ENCODE measurements around the gene TUG1. TPM values are rescaled to one million over a fixed set of nuclear protein-coding genes. Genes with fewer than 3 reads are reported as not detected.

The TUG1 gene
- polyA plus RNA-seq, 3 donors: 9.9 to 81.3 (median 13.9) TPM

GRCh38 chr22:30994960-30995359 is 25.9 kb downstream of the TUG1 start:
- Mint-ChIP-seq H3K36me3 (peaks cover 0 to 1% of the 10 kb centered on the region in 2 donors), H3K27me3 (ENCODE audit: low read depth in 3 of 3) (no peaks in the 10 kb centered on the region), H3K9me3 (peaks cover 0 to 8% (median 5%) of the 10 kb centered on the region in 7 donors), H3K4me1 (peaks cover 42% of the 10 kb centered on the region), H3K4me3 (no peak overlapping the region), H3K27ac (peak overlapping the region in 3 of 7 donors; percentile 84 to 93 (median 91))
- intact Hi-C loops (cut with micrococcal nuclease): no loop called here
- H3K36me3 ChIP-seq (replicated peaks in 1 of 2; ENCODE audit: control insufficient read depth in 1 of 2, insufficient read depth in 2 of 2, low read length in 2 of 2): no peaks in the 10 kb centered on the region
- peak overlapping the region in 1 of 2 donors; percentile 77 for H3K27ac ChIP-seq (ENCODE audit: low read depth in 1 of 2, low read length in 2 of 2)
- no peak overlapping the region for H3K4me3 ChIP-seq (replicated peaks in 1 of 3; ENCODE audit: low read depth in 2 of 3, low read length in 3 of 3)
- no CpG with 5 or more reads among the region's 1 CpG for WGBS (ENCODE audit: insufficient coverage)
- peaks cover 44% of the 10 kb centered on the region in 2 donors for H3K4me1 ChIP-seq (ENCODE audit: control insufficient read depth in 1 of 2, insufficient read depth in 2 of 2, low read length in 2 of 2)
- no peaks in the 10 kb centered on the region for H4K20me1 ChIP-seq (ENCODE audit: insufficient read depth, low read length)
- H3K9me3 ChIP-seq (replicated peaks in 1 of 2; ENCODE audit: control insufficient read depth in 1 of 2, insufficient read depth in 1 of 2, low read length in 2 of 2): peaks cover 0 to 6% of the 10 kb centered on the region in 2 donors
- TF ChIP-seq, protein P1, sequence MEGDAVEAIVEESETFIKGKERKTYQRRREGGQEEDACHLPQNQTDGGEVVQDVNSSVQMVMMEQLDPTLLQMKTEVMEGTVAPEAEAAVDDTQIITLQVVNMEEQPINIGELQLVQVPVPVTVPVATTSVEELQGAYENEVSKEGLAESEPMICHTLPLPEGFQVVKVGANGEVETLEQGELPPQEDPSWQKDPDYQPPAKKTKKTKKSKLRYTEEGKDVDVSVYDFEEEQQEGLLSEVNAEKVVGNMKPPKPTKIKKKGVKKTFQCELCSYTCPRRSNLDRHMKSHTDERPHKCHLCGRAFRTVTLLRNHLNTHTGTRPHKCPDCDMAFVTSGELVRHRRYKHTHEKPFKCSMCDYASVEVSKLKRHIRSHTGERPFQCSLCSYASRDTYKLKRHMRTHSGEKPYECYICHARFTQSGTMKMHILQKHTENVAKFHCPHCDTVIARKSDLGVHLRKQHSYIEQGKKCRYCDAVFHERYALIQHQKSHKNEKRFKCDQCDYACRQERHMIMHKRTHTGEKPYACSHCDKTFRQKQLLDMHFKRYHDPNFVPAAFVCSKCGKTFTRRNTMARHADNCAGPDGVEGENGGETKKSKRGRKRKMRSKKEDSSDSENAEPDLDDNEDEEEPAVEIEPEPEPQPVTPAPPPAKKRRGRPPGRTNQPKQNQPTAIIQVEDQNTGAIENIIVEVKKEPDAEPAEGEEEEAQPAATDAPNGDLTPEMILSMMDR (IDR thresholded peaks at IDR 0.05): no peak
- DNase-seq: peak in 1 of 3 donors; percentile 13
- H3K4me2 ChIP-seq (replicated peaks; ENCODE audit: extremely low read depth, low read length, poor library complexity, severe bottlenecking): no peak overlapping the region
- no peaks in the 10 kb centered on the region for H3K79me2 ChIP-seq (ENCODE audit: insufficient read depth, low read length)
- H3K27me3 ChIP-seq (ENCODE audit: control insufficient read depth in 2 of 2, insufficient read depth in 2 of 2, low read length in 2 of 2): no peaks in the 10 kb centered on the region
- H2AFZ ChIP-seq (ENCODE audit: insufficient read depth, low read depth, low read length, poor library complexity, severe bottlenecking): no peak overlapping the region
- no peak overlapping the region for H3K9ac ChIP-seq (ENCODE audit: insufficient read depth, low read length, poor library complexity, severe bottlenecking)

- H3K4me1 Mint-ChIP-seq: peaks cover 31% of the 10 kb centered on the region
- H3K9me3 Mint-ChIP-seq: peaks cover 0 to 7% (median 5%) of the 10 kb centered on the region in 7 donors
- H3K36me3 ChIP-seq (replicated peaks in 1 of 2; ENCODE audit: control insufficient read depth in 1 of 2, insufficient read depth in 2 of 2, low read length in 2 of 2): no peaks in the 10 kb centered on the region
- WGBS (ENCODE audit: insufficient coverage): 0% methylated on average over 1 of the region's 2 CpGs
- H3K9me3 ChIP-seq (replicated peaks in 1 of 2; ENCODE audit: control insufficient read depth in 1 of 2, insufficient read depth in 1 of 2, low read length in 2 of 2): peaks cover 0 to 6% of the 10 kb centered on the region in 2 donors
- no peak overlapping the region for H2AFZ ChIP-seq (ENCODE audit: insufficient read depth, low read depth, low read length, poor library complexity, severe bottlenecking)
- peaks cover 33 to 35% of the 10 kb centered on the region in 2 donors for H3K4me1 ChIP-seq (ENCODE audit: control insufficient read depth in 1 of 2, insufficient read depth in 2 of 2, low read length in 2 of 2)
- DNase-seq: peak; percentile 53 to 62 (median 55)
- H3K27me3 Mint-ChIP-seq (ENCODE audit: low read depth in 3 of 3): peaks cover 0 to 2% (median 0%) of the 10 kb centered on the region in 3 donors
- peak overlapping the region; percentile 59 for H3K4me2 ChIP-seq (replicated peaks; ENCODE audit: extremely low read depth, low read length, poor library complexity, severe bottlenecking)
- intact Hi-C loops (cut with micrococcal nuclease): no loop called here
- peak overlapping the region in 1 of 2 donors; percentile 77 for H3K27ac ChIP-seq (ENCODE audit: low read depth in 1 of 2, low read length in 2 of 2)
- TF ChIP-seq, protein P1 (IDR thresholded peaks at IDR 0.05): no peak
- H3K79me2 ChIP-seq (ENCODE audit: insufficient read depth, low read length): no peaks in the 10 kb centered on the region
- H3K9ac ChIP-seq (ENCODE audit: insufficient read depth, low read length, poor library complexity, severe bottlenecking): peak overlapping the region; percentile 6
- no peaks in the 10 kb centered on the region for H3K27me3 ChIP-seq (ENCODE audit: control insufficient read depth in 2 of 2, insufficient read depth in 2 of 2, low read length in 2 of 2)
- no peaks in the 10 kb centered on the region for H4K20me1 ChIP-seq (ENCODE audit: insufficient read depth, low read length)
- H3K36me3 Mint-ChIP-seq: peaks cover 0 to 1% of the 10 kb centered on the region in 2 donors
- H3K4me3 ChIP-seq (replicated peaks in 1 of 3; ENCODE audit: low read depth in 2 of 3, low read length in 3 of 3): peak overlapping the region in 1 of 3 experiments; percentile 19
- peak overlapping the region; percentile 76 to 93 (median 91) for H3K27ac Mint-ChIP-seq
- peak overlapping the region in 1 of 2 donors; percentile 76 for H3K4me3 Mint-ChIP-seq
These were observed 27.4 kb downstream of the TUG1 start for GRCh38 chr22:30996462-30996861.

Measured in CD14-positive monocyte (primary cell).